HT1080 (cell line): ENCODE results near the gene NPPA. TPM values are rescaled to one million over a fixed set of nuclear protein-coding genes. Genes with fewer than 3 reads are reported as not detected.
"Not testable (repeated sequence)": the region's sequence is repeated elsewhere in the genome, so short reads cannot be mapped to it uniquely, and the experiment has no call there.

Experiments used
- DNase-seq: peaks from one replicate; pipeline ENCODE4 v3.0.0-alpha.2; 2015; ENCODE audit warnings: low read depth
- total RNA-seq: library from RNA; depleted of rRNA; stranded (reverse); fragments of >200 nt; shearing (Covaris generic); gene quantifications from 2 replicates; pipeline ENCODE4 v1.2.3, GENCODE V29; 2014

Gene NPPA
- total RNA-seq, 1 experiment from 2014 or later = not detected

DNA sequence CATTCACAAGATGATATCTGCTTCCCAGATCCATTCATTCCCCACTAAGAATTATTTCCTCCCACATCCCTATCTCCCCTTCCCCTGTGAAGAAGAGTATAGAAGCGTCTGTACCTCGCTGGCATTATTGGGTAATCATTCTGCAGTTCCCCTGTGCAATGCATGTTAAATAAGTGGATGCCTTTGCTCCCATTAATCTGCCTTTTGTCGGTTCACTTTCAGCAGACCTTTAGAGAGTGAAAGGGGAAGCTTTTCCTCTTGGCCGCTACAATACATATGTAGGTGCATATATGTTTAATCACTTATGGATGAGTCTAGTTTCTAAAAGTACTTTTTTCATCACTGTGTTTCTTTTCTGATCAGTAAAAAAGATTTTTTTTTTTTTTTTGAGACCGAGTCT is 34.6 kb downstream of the NPPA start:
- DNase-seq = no peak

DNA sequence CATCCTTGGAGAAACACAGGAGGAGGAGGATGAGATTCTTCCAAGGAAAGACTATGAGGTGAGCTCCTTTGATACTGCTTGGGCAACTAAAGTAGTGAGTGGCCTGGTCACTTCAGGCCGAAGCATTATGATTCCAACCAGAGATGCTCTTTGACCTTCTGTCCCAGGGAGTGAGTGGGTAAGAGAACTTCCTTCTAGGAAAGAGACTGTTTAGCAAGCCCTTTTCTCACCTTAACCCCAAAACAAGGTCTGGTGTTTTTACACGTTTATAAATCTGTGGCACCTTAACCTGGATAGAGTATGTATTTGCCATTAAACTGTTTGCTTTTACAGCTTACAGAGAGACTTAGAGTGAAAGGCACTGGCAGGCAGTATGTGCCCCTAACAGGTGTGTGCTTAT is 40.5 kb downstream of the NPPA start:
- no peak for DNase-seq

DNA sequence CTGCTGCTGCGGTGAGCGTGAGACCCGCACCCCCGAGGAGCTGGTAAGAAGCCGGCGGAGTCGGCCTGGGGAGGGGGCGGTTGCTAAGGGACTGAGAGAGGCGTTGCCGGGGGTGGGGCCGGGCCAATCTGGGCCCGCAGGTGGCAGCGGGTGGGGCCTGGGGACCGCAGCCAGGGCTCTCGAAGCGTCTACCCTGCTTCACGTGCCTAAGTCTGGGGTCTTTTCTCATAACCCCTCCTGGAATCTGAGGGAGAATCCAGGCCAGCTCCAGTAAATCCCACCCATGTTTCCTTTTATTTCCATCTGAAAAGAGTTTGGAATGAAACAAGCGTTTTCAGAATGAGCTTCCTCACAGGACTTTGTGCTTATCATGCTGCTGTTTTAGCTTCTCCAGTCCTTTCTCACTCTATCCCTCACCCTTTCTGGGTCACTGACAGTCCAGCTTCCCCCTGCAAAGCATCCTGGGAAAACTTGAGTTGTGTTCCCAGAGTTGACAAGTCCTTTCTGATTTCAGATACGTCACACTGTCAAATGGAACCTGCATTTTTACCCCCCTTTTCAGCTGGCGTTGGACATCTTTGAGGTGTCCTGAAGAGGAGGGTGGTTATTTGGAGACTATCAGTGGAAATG is 41.2 kb downstream of the NPPA start:
- DNase-seq = peak; percentile 30

DNA sequence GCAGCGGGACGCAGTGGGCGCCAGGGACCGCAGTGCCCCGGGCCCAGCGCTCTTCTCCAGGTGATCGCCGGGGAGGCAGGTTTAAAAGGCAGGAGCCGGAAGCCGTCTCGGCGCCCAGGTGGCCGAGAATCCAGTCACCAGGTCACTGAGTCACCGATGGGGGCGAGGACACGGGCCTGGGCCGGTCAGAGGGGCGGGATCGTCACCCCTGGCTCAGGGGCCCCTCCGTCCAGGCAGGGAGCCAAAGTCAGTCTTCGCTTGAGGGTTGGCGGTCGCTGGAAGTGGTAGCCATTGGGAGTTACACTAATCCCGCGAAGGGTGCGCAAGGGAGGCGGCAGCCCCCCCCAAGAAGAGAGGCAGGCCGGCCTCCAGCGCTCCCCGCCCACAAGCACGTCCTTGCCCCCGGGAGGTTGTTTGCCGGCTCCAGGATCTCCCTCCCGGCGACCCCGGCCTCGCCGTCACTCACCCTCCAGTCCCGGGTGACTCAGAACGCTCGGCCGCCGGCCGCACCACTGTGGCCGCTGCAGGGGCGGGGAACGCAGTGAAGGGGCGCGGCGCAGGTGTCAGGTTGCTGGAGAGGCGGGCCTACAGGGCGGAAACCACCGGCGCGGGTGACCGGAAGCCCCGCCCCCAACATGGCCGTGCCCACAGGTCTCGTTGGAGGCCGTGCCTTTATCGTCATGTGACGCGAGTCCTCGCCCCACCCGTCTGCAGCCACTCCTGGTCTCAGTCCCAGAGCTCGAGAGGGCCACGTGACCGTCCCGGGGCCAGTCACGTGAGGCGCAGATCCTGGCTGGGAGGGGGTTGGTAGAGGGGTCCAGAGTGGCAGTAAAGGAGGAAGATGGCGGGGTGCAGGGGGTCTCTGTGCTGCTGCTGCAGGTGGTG is 41.9 kb downstream of the NPPA start, which contains the start of the genes CLCN6 and MTHFR:
CLCN6 (plus strand) TSS at position 770 of the 885 bp plus-strand sequence; CDS start at position 842, 72 bp downstream.
MTHFR (minus strand) TSS at position 543 of the 885 bp plus-strand sequence. CDS start 2,848 bp downstream, outside the sequence.
- peak; percentile 100 for DNase-seq

DNA sequence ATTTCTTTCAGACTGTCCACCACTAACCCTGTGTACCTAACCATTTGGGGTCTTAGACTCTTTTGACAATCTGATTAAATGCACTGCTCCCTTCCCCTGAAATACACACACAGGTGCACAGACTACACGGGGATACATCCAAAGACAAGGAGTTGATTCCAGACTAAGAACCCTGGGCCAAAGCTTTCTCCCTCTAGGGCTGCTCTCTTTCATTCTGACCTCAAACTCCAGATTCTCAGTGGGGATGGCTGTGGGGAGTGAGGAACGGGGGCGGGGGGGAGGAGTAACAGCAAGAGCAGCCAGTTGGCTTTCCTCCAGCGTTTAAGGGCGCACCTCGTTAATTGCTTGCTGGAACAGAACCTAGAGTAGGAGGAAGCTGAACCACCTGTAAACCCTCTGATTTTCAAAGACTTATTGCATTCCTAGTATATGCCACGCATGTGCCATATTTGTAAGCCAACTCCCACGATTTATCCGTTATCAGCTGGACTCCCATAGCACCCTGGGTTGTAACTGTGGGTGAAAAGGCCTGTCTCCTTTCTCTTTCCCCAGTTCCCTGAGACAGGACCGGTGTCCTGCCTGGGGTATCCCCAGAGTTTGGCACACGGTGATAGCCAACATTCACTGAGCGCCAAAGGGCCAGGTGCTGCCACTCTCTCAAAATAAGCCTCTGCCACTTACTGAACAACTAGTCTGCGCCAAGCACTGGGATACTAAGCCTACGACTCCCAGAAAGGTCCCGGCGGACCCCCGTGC is 42.7 kb downstream of the NPPA start:
- no peak for DNase-seq

DNA sequence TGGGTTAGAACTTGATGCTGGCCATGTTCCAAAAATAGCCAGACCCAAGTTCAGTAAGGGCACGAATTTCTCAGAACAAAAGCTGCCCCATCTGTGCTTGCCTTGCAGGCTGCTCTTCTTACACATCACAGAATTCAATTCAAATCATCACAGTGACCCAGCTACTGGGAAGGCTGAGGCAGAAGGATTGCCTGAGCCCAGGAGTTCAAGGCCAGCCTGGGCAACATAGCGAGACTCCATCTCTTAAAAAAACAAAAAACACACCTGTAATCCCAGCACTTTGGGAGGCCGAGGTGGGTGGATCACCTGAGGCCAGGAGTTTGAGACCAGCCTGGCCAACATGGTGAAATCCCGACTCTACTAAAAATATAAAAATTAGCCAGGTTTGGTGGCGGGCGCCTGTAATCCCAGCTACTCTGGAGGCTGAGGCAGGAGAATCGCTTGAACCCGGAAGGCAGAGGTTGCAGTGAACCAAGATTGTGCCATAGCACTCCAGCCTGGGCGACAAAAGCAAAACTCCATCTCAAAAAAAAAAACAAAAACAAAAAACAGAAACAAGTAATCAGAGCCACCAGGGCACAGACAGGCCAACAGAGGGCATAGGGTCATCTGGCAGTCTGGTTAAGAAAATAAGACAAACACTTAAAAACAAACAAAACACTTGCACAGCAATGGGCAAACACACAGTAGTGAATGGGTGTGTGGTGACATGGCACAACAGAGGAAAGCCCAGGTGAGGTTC is 43.5 kb downstream of the NPPA start:
- DNase-seq = not testable (repeated sequence)

DNA sequence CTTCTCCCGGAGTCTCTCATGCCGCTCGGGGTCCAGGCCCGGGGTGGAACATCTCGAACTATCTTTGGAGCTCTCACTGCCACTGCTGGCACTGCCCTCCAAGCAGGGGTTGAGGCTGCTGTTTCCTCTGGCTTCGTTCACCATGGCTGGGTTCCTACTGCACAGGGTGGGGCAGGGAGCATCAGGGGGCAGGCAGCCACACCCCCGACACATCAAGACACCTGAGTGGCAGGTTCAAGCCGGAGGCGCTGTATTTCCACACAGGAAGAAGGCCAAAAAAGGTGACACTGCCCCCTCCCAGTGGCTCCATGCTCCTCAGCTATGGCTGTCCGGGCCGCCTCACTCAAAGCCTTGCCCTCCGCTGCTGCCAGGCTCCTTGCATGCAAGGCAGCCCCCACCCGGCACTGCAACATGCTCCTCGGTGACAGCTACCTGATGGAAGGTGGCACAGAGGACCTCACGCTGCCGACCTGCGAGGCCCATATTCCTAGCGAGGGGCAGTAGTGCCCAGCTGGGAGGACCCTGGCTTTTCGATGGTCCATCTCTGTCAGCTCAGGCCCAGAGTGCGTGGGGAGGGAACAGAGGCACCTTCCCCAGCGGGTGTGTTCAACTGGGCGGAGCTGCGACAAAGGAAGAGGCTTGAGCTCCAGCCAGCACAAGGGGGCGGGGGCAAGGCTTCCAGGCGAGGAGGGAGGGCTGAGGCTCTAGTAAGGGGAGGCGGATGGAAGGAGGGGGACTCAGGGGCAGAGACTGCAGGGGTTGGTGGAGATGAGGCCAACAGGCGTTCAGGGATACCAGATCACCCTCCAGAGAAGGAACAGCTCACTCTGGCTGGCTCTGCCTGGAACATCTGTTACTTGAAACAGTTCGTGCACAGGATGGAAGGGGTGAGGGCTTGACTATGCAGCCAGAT is 44.4 kb downstream of the NPPA start:
- DNase-seq = peak; percentile 78

DNA sequence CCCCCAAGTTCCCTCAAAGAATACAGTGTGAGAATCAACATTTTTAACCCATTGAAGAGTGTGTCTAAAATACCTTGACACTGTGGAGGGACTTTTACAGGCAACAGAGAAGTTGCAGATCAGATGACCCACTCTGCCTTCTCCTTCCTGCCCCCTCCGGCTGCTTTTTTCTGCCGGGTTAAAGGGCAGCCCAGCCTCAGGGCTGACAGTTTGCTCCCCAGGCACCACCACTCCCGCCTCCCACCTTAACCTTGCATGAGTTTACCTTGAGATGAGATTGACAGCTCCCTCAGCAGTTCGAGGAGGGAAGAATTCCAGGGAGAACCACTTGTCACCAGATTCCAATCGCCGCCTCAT is 45.0 kb downstream of the NPPA start:
- no peak for DNase-seq

DNA sequence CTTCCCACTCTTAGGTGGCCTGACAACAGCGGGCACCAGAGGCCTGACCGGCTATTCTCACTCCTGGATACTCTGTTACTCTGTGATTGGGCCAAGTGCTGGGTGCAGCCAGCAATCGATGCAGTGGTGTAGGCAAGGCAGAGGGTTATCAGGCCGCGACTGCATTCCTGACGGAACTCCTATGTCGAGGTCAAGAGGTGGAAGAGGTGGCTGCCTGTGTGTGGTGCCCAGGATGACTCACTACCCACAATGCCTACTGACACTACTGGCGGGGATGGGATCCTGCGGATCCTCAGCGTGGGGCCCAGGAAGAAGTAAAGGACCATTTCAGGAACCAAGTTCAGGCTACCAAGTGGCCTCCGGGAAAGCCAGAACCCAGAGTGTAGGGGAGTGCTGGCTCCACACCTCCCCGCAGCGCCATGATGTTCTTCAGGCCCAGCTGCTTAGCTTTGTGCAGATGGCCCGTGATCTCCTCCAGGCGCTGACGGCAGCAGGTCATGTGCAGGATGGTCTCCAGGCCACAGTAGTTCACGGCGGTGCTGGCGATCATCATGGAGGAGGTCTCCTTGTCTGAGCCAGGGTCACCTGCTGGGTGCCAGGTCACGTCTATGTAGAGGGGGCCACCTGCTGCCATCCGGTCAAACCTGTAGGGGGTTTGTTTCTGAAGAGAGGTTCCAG is 46.7 kb downstream of the NPPA start:
- peak; percentile 33 for DNase-seq

DNA sequence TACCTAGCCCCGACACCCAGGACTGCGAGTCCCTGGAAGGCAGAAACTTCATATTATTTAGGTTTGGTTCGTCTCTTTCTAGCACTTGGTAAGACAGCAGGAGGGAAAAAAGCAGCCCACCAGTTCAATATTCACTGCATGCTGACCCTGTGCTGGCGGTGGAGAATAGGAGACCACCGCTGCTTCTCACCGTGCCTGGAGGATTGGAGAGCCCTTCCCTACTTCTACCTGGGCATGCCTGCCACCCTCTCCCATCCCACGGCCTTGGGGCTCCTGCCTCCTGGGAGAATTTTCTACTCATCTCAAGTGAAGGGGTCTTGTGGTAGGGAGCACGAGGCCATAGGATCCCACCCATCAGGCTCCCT is 47.2 kb downstream of the NPPA start:
- no peak for DNase-seq

DNA sequence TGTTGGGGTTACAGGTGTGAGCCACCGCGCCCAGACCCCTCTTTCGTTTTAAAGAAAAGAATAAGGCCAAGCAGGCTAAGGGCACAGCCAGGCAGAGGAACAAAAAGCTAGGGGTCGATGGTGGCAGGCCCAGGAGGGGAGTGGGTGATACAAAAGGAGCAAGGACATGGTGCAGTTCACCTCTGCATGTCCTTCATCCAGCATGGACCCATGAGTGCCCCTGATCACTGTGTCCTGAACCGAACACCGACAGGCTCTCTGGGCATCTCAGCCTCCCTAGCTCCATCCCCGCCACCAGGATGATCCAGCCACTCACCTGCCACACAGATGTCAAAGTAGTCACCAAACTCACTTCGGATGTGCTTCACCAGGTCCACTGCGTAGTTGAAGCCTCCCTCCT is 47.7 kb downstream of the NPPA start:
- DNase-seq = no peak

DNA sequence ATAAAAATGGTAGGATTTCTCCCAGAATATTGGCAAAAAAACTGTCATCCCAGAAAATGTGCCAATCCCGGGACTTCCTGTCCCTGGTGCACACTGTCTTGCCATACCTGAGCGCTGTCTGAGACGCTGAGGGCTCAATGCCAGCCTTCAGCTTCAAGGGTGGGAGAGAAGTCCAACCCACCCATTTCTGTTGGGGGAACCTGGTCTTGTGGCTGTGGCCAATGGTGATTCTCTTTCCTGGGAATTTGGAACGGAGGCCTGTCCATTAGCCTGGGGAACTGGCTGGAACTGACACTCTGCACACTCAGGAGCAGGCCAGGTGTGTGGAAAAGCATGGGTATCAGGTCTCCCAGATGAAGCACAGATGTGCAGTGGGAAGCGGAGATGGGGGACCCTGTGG is 48.5 kb downstream of the NPPA start:
- DNase-seq = no peak

DNA sequence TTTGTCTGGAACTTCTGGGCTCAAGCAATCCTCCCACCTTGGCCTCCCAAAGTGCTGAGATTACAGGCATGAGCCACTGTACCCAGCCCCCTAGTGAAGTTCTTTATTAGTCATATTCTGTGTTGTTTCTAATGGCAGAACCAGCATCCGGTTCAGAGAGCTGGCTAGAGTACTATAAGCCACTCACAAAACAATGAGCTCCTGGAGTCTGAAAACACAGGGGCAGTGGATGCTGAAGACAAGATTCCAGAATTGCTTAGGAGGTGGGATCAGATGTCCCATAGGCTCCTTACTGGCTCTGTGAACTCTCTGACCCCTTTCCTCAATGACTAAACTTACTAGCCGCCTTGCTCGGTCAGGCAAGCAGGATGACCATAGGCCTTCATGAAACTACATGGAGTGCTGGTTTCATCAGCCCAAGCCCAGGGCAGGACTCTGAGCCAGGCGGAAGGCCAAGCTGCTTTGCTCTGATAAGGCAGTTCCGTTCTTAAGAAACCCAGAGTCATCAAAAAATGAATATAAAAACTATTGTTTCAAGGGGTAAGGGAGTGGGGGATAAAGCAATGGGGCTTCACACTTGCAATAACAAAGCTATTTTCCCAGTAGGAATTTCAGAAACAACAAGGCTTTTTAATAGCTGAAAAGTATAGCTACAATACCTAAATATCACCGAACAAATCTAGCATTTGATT is 49.9 kb downstream of the NPPA start:
- peak; percentile 78 for DNase-seq

DNA sequence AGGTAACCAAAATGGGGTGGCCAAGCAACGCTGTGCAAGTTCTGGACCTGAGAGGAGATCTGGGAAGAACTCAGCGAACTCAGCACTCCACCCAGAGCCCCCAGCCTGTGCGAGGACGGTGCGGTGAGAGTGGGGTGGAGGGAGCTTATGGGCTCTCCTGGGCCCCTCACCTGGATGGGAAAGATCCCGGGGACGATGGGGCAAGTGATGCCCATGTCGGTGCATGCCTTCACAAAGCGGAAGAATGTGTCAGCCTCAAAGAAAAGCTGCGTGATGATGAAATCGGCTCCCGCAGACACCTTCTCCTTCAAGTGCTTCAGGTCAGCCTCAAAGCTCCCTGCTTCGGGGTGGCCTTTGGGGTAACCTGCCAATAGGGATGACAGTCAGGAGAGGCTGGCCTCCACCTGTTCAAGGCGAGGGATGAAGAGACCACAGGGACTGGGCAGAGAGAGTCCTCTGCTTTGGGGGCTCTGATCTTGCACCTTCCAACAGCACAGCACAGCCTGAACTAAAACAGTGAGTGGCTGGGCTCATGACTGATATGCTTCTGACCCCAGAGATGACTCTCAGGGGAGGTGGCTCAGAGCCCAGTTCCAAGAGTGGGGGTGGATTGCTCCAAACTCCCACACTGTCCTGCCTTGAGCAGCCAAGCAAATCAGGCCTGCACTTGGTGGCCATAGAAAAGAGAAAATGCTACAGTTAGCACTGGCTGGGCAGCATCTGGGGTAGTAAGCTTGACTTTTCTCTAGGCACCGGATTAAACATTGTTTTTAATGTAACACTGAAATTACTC is 51.4 kb downstream of the NPPA start:
- peak; percentile 26 for DNase-seq
